Right lobe of liver (tissue), 6 donors: Measurements from ENCODE around the gene PTPRN. TPM values are rescaled to one million over a fixed set of nuclear protein-coding genes. Genes with fewer than 3 reads are reported as not detected.
A peak's percentile ranks its signal among the peaks of the same experiment; 100 is the strongest.

Experiments
- ATAC-seq, 4 donors: fragments of 200-7000 bp; cut with Tn5 transposase; one replicate each; pipeline ENCODE4 v1.9.1; 2020; ENCODE audit warnings: mild to moderate bottlenecking in 4 of 4, moderate library complexity in 4 of 4
- DNase-seq, 3 donors: peaks; one replicate each; pipeline ENCODE4 v3.0.0-alpha.2; 2020
- H3K27ac ChIP-seq, 3 donors: fragments of 200-600 bp; one replicate each; pipeline ENCODE4 v1.8.0; 2022
- H3K27me3 ChIP-seq, 2 donors: fragments of 200-600 bp; one replicate each; pipeline ENCODE4 v1.8.0; 2022
- H3K36me3 ChIP-seq, 4 donors: fragments of 200-600 bp; sonication (generic) in 1 of 4; one replicate each; pipeline versions ENCODE4 v1.5.1 to v1.8.0; 2017 to 2022; ENCODE audit warnings: control low read depth in 1 of 4
- H3K4me1 ChIP-seq, 4 donors: fragments of 200-600 bp; sonication (generic) in 1 of 4; one replicate each; pipeline versions ENCODE4 v1.5.1 to v1.8.0; 2017 to 2022; ENCODE audit warnings: control low read depth in 1 of 4
- H3K4me3 ChIP-seq, 3 donors: fragments of 200-600 bp; one replicate each; pipeline ENCODE4 v1.8.0; 2022
- H3K9me3 ChIP-seq, 4 donors: fragments of 200-600 bp; sonication (generic) in 1 of 4; one replicate each; pipeline versions ENCODE4 v1.5.1 to v1.8.0; 2017 to 2022; ENCODE audit warnings: control low read depth in 1 of 4
- POLR2A ChIP-seq: fragments of 450-650 bp; IDR thresholded peaks from one replicate; pipeline ENCODE4 v1.6.1; 2017; ENCODE audit warnings: antibody characterized with exemption, mild to moderate bottlenecking
- WGBS: methylation state at CpG from one replicate; pipeline ENCODE4 v1.1.6; 2018; ENCODE audit warnings: low coverage, low lambda C conversion rate; ENCODE audit not compliant: insufficient coverage; ENCODE audit errors: missing lambda C conversion rate; 5-methylcytosine and 5-hydroxymethylcytosine counted together
- intact Hi-C, 2 donors: fragments of 100-400 bp; cut with DNase I; formaldehyde crosslinking; loops; one replicate each; pipeline versions ENCODE4 v1.11.2 to v1.14.1; 2022
- total RNA-seq, 6 experiments: library from RNA; depleted of rRNA in 2 of 6; stranded (reverse); fragments of >200 nt in 2 of 6; fragmentation: NEBNext Ultra II Directional in 3 of 6; extraction: Animal tissue kit (Norgen Biotek cat#: 25700) in 3 of 6; gene quantifications; one replicate each; pipeline versions ENCODE4 v1.1.0 to v1.2.4, GENCODE V29; 2016 to 2023
- TF ChIP-seq, protein P1 (sequence below), 4 donors: fragments of 200-600 bp in 3 of 4; fragments of 450-650 bp in 1 of 4; IDR thresholded peaks; one replicate each; pipeline versions ENCODE4 v1.5.1 to v1.8.0; 2016 to 2022; ENCODE audit warnings: antibody characterized with exemption in 4 of 4, mild to moderate bottlenecking in 2 of 4
- donor health status: DM: no; HTN: yes; CAD: no.
- donor health status: DM: no; HTN: no; CAD: no.
- donor health status: DM: no; HTN: no; CAD: no.
- donor health status: DM: no; HTN: yes; CAD: no.
- donor health status: DM: no; HTN: yes; CAD: no.

The PTPRN gene
- total RNA-seq, 6 experiments from 2014 or later = 0.31 TPM; not detected in 5

DNA sequence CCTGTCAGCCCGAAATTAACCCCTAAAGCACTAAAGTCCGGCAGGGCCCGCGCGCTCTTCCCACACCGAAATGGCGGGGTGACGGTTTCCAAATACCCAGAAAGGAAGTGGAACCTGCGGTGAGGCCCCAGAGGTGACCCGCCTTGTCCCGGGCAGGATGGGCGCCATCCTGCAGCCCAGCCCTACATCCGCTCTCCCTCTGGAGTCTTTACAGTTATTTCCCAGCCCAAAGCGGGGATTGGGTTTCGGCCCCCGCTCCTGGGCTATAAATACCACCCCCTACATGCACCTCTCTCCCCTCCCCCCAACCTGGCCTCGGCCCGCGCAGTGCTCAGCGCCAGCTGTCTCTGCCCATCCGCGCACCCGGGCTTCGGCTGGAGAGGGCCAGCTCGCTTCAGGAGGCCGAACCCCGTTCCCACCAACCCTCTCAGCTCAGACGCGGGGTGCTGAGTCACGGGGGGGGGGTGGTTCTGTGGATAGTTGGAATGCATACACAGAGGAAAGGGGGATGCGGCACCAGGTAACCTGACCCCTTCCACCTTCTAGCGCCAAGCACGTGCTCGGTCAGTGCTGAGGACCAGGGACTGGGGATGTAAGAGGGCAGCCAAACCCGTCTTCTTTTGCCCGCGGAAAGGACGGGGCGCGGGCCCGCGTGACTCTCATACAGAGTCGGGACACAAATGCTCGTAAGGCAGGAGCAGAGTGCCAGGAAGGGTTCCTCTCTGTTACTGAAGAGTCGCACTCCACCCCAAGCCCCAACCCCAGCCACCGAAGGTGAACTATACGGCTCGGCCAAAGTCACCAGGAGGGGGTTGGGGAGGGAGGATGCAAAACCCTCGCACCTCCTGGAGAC is 56.1 kb downstream of the PTPRN start, which contains the start of gene TUBA4B:
Gene TUBA4B (plus strand): TSS at position 344 of the 853 bp plus-strand sequence. CDS start 165 bp downstream, at position 509.
- Histone ChIP-seq H3K36me3 (peaks cover 0 to 3% (median 0%) of the 10 kb centered on the region in 4 donors), H3K4me1 (peaks cover 0 to 33% (median 17%) of the 10 kb centered on the region in 4 donors), H3K4me3 (peak within 1 kb of the TSS; percentile 56 to 69 (median 67)), H3K27me3 (no peaks in the 10 kb centered on the region), H3K9me3 (no peaks in the 10 kb centered on the region), H3K27ac (peak within 1 kb of the TSS; percentile 61 to 79 (median 63))
- DNase-seq (peak in 2 of 3 donors; percentile 44 to 64), ATAC-seq (peak; percentile 1 to 7 (median 3))
- TF ChIP-seq, protein P1, sequence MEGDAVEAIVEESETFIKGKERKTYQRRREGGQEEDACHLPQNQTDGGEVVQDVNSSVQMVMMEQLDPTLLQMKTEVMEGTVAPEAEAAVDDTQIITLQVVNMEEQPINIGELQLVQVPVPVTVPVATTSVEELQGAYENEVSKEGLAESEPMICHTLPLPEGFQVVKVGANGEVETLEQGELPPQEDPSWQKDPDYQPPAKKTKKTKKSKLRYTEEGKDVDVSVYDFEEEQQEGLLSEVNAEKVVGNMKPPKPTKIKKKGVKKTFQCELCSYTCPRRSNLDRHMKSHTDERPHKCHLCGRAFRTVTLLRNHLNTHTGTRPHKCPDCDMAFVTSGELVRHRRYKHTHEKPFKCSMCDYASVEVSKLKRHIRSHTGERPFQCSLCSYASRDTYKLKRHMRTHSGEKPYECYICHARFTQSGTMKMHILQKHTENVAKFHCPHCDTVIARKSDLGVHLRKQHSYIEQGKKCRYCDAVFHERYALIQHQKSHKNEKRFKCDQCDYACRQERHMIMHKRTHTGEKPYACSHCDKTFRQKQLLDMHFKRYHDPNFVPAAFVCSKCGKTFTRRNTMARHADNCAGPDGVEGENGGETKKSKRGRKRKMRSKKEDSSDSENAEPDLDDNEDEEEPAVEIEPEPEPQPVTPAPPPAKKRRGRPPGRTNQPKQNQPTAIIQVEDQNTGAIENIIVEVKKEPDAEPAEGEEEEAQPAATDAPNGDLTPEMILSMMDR (IDR thresholded peaks at IDR 0.05) = no peak
- TF ChIP-seq POLR2A = no peak
- 12% methylated on average over 29 of the region's 49 CpGs for whole genome bisulfite sequencing
- intact Hi-C loops = no loop called here

DNA sequence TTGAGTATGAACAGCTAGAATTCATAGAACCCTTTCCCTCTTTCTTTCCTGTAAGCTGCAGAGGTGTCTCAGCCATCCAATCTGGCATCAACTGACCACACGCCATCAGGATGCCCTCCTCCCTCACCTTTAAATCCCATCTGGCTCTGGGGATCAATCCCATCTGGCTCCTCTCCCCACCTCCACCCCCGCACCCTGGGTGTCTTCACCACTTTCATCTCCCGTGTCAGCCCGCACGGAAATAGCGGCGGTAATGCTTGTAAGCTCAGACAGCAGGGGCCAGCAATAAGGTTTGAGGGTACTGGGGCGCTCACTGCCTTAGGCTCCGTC is 56.7 kb downstream of the PTPRN start:
- WGBS = 30% methylated on average over 8 of the region's 9 CpGs
- DNase-seq = no peak
- H3K27me3 ChIP-seq = no peaks in the 10 kb centered on the region
- TF ChIP-seq, protein P1 (IDR thresholded peaks at IDR 0.05) = no peak
- no peak for TF ChIP-seq POLR2A
- H3K36me3 ChIP-seq = peaks cover 0 to 5% (median 2%) of the 10 kb centered on the region in 4 donors
- no peaks in the 10 kb centered on the region for H3K9me3 ChIP-seq
- intact Hi-C loops = no loop called here
- no peak for ATAC-seq
- H3K27ac ChIP-seq = peak overlapping the region; percentile 60 to 79 (median 63)
- peaks cover under 1 to 36% (median 19%) of the 10 kb centered on the region in 4 donors for H3K4me1 ChIP-seq
- peak overlapping the region; percentile 56 to 69 (median 67) for H3K4me3 ChIP-seq

GRCh38 chr2:219252084-219252483 is 57.1 kb downstream of the PTPRN start:
- TF ChIP-seq, protein P1 (IDR thresholded peaks at IDR 0.05) = no peak
- no peak for TF ChIP-seq POLR2A
- no peak for ATAC-seq
- intact Hi-C loops = no loop called here
- Histone ChIP-seq H3K4me3 (peak overlapping the region in 1 of 3 donors; percentile 67), H3K27me3 (no peaks in the 10 kb centered on the region), H3K4me1 (peaks cover 2 to 40% (median 21%) of the 10 kb centered on the region in 4 donors), H3K36me3 (peaks cover 0 to 5% (median 2%) of the 10 kb centered on the region in 4 donors), H3K27ac (peak overlapping the region in 1 of 3 donors; percentile 60), H3K9me3 (no peaks in the 10 kb centered on the region)
- WGBS = 73% methylated on average over 2 of the region's 5 CpGs
- DNase-seq = no peak

DNA sequence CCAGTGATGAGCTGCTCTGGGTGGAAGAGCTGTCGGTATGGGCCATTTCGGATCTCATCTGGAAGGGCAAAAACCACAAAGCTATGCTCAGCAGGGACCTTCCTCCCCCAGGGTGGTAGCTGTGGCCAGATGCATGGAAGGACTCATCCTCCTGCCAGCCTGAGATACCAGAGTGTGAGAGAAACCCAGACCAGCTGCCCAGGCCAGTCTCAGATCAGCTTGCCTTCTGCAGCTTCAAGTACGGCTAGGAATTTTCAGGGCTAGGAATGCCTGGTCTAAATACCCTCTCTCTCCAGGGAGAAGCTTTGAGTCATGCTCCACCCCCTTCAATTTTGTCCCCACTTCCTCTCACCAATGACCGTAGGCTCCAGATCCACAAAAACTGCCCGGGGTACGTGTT is 57.5 kb downstream of the PTPRN start:
- no peaks in the 10 kb centered on the region for H3K9me3 ChIP-seq
- H3K27me3 ChIP-seq = no peaks in the 10 kb centered on the region
- no peak overlapping the region for H3K4me3 ChIP-seq
- no peak for DNase-seq
- peaks cover 0 to 5% (median 2%) of the 10 kb centered on the region in 4 donors for H3K36me3 ChIP-seq
- WGBS = 42% methylated on average over 4 of the region's 6 CpGs
- intact Hi-C loops = no loop called here
- TF ChIP-seq, protein P1 (IDR thresholded peaks at IDR 0.05) = no peak
- no peak for TF ChIP-seq POLR2A
- ATAC-seq = no peak
- H3K27ac ChIP-seq = no peak overlapping the region
- H3K4me1 ChIP-seq = peaks cover 2 to 43% (median 24%) of the 10 kb centered on the region in 4 donors
